Panc1 (cell line): ENCODE measurements around the gene PGBD5.

Experiments used
- POLR2AphosphoS5 ChIP-seq: IDR thresholded peaks from 2 replicates; pipeline ENCODE4 v1.6.1; 2012; ENCODE audit warnings: mild to moderate bottlenecking, low read depth, low read length, moderate library complexity
- TF ChIP-seq, protein P1 (sequence below), 2 experiments: IDR thresholded peaks; 2 replicates each; pipeline ENCODE4 v1.6.1; 2011 to 2012; ENCODE audit warnings: low read depth in 2 of 2, control low read depth in 1 of 2, low read length in 1 of 2, mild to moderate bottlenecking in 1 of 2, moderate library complexity in 1 of 2; ENCODE audit not compliant: insufficient read depth in 1 of 2
- TF ChIP-seq, protein P2 (sequence below): fragments of 450-650 bp; IDR thresholded peaks from 2 replicates; pipeline ENCODE4 v1.5.1; 2017; ENCODE audit warnings: mild to moderate bottlenecking

DNA sequence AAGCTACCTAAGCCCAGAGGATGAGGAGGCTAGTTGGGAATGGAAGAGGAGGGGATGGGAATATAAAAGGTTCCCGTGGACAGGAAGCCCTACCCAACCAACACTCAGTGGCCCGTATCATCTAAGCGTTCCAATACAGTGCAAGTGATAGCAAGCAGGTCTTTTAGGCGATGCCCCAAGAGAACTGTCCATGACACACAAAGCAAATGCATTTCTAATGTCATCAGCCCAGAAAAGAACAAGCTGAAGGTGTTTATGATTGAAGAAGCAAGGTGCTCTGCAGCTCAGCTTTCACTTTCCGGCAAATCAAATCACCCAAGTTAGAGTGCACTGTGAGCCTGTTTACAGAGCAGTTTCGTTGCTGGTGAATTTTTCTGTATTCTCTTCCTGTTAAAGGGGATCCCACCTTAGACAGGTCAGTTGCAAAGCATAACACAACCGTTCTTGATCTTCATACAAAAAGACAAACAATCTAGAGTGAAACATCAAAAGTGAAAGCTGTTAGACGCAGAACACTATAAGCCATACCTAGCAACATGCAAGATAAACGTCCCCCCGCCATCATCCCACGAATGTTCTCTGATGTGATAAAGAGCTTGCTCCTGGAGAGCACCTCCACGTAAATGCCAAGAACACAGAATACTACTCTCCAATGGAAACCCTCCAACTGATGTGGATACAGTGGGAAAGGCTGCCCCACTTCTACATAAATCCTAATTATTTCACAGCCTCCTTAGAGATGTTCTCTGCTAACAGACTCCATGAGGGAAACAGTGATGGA lies 54.0 kb downstream of the PGBD5 start:
- TF ChIP-seq, protein P1, sequence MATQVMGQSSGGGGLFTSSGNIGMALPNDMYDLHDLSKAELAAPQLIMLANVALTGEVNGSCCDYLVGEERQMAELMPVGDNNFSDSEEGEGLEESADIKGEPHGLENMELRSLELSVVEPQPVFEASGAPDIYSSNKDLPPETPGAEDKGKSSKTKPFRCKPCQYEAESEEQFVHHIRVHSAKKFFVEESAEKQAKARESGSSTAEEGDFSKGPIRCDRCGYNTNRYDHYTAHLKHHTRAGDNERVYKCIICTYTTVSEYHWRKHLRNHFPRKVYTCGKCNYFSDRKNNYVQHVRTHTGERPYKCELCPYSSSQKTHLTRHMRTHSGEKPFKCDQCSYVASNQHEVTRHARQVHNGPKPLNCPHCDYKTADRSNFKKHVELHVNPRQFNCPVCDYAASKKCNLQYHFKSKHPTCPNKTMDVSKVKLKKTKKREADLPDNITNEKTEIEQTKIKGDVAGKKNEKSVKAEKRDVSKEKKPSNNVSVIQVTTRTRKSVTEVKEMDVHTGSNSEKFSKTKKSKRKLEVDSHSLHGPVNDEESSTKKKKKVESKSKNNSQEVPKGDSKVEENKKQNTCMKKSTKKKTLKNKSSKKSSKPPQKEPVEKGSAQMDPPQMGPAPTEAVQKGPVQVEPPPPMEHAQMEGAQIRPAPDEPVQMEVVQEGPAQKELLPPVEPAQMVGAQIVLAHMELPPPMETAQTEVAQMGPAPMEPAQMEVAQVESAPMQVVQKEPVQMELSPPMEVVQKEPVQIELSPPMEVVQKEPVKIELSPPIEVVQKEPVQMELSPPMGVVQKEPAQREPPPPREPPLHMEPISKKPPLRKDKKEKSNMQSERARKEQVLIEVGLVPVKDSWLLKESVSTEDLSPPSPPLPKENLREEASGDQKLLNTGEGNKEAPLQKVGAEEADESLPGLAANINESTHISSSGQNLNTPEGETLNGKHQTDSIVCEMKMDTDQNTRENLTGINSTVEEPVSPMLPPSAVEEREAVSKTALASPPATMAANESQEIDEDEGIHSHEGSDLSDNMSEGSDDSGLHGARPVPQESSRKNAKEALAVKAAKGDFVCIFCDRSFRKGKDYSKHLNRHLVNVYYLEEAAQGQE (IDR thresholded peaks at IDR 0.05; ENCODE audit: insufficient read depth in 1 of 2, low read depth in 2 of 2, low read length in 1 of 2) = no peak
- TF ChIP-seq, protein P2, sequence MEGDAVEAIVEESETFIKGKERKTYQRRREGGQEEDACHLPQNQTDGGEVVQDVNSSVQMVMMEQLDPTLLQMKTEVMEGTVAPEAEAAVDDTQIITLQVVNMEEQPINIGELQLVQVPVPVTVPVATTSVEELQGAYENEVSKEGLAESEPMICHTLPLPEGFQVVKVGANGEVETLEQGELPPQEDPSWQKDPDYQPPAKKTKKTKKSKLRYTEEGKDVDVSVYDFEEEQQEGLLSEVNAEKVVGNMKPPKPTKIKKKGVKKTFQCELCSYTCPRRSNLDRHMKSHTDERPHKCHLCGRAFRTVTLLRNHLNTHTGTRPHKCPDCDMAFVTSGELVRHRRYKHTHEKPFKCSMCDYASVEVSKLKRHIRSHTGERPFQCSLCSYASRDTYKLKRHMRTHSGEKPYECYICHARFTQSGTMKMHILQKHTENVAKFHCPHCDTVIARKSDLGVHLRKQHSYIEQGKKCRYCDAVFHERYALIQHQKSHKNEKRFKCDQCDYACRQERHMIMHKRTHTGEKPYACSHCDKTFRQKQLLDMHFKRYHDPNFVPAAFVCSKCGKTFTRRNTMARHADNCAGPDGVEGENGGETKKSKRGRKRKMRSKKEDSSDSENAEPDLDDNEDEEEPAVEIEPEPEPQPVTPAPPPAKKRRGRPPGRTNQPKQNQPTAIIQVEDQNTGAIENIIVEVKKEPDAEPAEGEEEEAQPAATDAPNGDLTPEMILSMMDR = no peak
- no peak for TF ChIP-seq POLR2AphosphoS5
